GM12865 (cell line): ENCODE results near the gene SLC22A23.

ENCODE experiments used
- DNase-seq: peaks from one replicate; pipeline ENCODE4 v3.0.0; 2010; ENCODE audit warnings: low read depth
- H3K4me3 ChIP-seq: 2 replicates; pipeline ENCODE4 v1.5.1; 2011; ENCODE audit warnings: mild to moderate bottlenecking, low read depth, low read length, control low read depth
- TF ChIP-seq, protein P1 (sequence below): IDR thresholded peaks from 2 replicates; pipeline ENCODE4 v1.5.1; 2011; ENCODE audit warnings: low read length, control low read depth, low read depth, inconsistent platforms; ENCODE audit not compliant: insufficient read depth; ENCODE audit errors: missing control alignments

SLC22A23 gene

DNA sequence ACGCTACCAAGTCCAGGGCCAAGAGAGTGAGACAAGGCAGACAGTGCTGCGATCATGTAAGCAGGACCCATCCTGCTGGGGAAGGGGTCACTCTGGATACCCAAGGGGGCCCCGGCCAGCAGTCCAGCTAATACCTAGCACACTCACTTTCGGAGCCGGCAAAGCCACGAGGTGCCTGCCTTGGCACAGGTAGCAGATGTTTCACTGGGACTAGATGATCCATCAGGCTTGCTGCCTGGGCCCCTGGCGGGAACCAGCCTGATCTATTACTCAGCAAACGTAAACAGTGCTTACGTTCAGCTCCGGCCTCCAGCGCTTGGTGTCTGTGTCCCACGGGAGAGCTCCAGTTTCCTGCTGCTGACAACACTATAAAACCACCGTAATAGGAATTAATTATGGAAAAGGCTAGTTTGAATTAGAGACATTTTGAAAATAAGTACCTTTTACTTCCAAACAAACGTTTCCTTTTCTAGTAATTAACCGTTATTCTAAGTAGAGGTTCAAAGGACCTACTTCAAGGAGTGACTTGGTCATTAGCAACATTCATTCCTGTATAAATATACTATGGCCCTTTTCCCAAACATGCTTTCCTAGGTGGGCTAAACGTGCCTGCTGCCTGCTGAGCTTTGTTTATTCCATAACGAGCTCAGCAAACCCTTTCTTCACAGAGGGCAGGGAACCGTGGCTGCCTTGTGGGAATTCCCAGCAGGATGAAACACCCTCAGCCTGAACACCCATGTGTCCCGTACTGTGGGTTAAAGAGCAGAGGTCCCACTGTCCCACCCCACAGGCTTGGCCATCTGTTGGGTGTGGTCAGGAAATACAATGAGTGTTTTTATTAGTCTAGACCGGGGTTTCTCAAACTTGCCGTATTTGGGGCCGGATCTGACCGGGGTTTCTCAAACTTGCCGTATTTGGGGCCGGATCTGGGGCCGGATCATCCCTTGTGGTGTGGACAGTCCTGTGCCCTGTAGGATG lies 18.4 kb downstream of the SLC22A23 start:
- no peak overlapping the region for H3K4me3 ChIP-seq
- TF ChIP-seq, protein P1, sequence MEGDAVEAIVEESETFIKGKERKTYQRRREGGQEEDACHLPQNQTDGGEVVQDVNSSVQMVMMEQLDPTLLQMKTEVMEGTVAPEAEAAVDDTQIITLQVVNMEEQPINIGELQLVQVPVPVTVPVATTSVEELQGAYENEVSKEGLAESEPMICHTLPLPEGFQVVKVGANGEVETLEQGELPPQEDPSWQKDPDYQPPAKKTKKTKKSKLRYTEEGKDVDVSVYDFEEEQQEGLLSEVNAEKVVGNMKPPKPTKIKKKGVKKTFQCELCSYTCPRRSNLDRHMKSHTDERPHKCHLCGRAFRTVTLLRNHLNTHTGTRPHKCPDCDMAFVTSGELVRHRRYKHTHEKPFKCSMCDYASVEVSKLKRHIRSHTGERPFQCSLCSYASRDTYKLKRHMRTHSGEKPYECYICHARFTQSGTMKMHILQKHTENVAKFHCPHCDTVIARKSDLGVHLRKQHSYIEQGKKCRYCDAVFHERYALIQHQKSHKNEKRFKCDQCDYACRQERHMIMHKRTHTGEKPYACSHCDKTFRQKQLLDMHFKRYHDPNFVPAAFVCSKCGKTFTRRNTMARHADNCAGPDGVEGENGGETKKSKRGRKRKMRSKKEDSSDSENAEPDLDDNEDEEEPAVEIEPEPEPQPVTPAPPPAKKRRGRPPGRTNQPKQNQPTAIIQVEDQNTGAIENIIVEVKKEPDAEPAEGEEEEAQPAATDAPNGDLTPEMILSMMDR: no peak
- no peak for DNase-seq

- no peak overlapping the region for H3K4me3 ChIP-seq
- no peak for DNase-seq
- TF ChIP-seq, protein P1: no peak
Measured at GRCh38 chr6:3433005-3433404, 23.8 kb downstream of the SLC22A23 start.

GRCh38 chr6:3432416-3432815 lies 24.4 kb downstream of the SLC22A23 start:
- no peak overlapping the region for H3K4me3 ChIP-seq
- TF ChIP-seq, protein P1: no peak
- DNase-seq: no peak

DNA sequence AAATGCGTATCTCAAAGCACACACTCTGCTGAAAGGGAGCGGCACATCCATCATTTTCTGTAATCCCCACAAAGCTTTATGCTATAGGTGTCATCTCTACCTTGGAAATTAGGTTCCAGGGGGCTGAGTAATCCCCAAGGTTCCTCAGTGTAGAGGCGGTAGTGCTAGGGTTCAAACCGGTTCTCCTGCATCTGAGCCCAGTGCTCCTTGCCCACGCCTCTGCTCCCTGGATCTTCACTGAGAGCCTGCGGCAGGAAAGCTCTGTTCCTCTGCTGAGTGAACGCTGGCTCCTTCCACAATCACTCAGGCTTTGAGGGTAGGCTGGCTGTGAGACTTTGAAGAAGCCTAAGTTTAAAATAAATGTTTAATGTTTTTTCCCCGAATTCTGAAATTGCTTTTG lies 24.9 kb downstream of the SLC22A23 start:
- no peak for DNase-seq
- no peak overlapping the region for H3K4me3 ChIP-seq
- TF ChIP-seq, protein P1: no peak

DNA sequence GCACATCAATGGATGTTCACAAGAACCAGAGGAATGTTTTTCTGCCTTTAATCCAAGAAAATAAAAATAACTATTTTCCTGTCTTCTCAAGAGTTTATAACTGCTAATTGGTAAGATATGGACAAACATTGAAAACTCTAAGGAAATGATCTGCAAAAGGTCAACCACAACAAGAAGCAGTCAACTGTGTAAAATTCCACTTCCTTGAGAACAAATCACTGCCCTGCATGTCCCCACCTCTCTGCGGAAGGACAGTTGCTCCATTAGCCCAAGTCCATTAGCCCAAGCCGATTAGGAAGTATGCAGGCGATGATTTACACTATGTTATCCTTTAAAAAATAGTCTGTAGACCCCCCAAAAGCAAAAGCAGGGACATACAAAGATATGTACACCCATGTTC lies 27.6 kb downstream of the SLC22A23 start:
- no peak for DNase-seq
- no peak overlapping the region for H3K4me3 ChIP-seq
- TF ChIP-seq, protein P1: no peak

- TF ChIP-seq, protein P1: no peak
- H3K4me3 ChIP-seq: no peak overlapping the region
- no peak for DNase-seq
Measured at GRCh38 chr6:3428700-3429099, 28.1 kb downstream of the SLC22A23 start.

DNA sequence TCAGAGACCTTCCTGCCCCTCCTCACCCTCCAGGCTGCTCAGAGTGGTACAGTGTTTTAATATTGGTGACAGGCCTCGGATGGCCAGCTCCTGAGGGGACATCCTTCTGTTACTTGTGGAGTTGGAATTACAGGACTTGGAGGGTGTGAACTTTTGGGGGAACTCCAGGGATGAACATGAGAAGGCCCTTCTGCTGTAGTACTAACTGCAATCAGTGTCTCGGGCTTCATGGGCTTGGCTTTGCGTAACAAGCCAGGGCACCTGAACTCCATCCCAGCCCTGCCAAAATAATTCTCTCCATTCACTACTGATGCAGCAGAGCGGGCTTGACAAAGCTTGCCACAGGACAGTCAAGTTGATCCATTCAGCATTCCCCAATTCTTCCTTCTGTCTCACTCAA lies 28.6 kb downstream of the SLC22A23 start:
- TF ChIP-seq, protein P1: no peak
- no peak for DNase-seq

More for the DNA sequence above, 28.6 kb downstream of the SLC22A23 start:
- no peak overlapping the region for H3K4me3 ChIP-seq
